CD4-positive, alpha-beta T cell treated with Interleukin-15 for 4 hours (primary cell): ENCODE measurements around the gene PDIA3.
A peak's percentile ranks its signal among the peaks of the same experiment; 100 is the strongest.
"Not testable (repeated sequence)": the region's sequence is repeated elsewhere in the genome, so short reads cannot be mapped to it uniquely, and the experiment has no call there.

Experiments
- DNase-seq: peaks from one replicate; pipeline ENCODE4 v3.0.0-alpha.2; 2020; ENCODE audit warnings: low spot score

The PDIA3 gene

DNA sequence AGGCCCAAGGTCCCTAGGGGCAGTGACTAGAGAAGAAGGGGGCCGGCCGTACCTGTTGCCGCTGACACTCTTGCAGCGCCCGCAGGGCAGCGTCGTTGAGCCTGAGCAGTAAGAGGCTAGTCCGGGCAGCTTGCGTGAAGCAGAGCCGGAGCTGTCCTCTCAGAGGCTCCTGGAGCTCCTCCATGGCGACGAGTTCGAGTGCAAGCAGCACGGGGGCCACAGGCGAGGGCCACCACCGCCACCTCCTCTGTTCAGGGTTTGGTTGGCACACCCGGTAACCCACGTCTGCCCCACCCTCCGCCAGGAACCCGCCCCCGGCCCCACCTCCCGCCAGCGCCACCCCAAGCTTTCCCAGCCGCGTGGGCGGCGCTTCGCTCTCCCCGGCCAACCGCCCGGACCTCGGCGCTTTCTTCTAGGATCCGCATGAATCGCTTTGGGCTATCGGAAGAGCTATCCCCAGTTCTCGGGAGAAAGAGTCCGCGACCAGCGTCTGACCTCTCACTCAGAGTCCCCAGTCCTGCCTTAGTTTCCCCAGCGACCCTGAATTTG lies 30.6 kb downstream of the PDIA3 start, which contains the start of gene ELL3:
ELL3 (minus strand) TSS at position 249 of the 549 bp plus-strand sequence; CDS start at position 184, 65 bp downstream.
- DNase-seq, result peak; percentile 68

DNA sequence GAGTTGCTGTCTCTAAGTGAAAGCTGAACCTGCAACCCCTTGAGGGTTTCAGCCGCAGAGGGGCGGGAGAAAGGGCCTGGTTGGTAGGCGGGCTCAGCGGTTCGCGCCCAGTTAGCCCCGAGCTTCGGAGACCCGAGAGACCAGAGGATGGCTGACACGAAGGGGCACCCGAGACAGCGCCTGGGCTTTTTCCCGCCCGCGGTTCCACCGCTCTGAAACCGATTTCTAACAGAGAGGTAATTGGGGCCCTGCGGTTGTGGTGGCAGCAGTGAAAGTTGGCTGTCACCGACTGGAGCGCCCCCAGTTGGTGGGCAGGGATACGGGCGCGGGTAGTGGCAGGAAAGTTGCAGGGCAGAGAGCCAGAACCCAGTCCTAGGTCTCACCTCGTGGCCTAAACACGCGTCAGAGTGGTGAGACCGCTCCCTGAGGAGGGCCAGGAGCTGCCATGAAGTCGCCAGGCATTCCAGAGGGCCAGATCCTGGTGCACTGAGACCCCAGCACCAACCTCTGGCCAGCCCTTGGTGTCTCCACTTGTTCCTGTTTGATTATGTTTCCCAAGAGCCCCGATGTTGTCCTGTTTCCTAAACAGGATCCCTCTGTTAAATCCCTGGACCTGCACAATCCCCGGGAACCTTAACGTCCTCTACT lies 31.2 kb downstream of the PDIA3 start:
- peak; percentile 80 for DNase-seq

DNA sequence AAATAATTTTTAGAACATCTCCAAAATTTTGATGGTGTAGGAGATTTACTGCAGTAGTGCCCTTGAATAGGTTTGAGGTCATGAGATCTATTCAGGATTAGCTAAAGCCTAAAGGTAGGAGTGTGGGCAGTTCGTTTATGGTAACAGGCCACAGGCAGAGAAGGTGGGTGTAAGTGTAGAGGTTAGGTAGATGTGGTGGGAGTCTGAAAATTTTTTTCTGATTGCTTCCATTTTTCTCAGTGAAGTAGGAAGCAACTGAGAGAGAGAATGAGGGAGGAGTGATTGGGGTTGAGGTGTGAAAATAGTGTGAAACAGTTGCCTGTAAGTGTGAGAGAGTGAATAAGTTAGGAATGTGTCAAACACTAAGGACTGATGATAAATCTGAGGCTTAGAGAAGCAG lies 32.8 kb downstream of the PDIA3 start:
- DNase-seq, result no peak

DNA sequence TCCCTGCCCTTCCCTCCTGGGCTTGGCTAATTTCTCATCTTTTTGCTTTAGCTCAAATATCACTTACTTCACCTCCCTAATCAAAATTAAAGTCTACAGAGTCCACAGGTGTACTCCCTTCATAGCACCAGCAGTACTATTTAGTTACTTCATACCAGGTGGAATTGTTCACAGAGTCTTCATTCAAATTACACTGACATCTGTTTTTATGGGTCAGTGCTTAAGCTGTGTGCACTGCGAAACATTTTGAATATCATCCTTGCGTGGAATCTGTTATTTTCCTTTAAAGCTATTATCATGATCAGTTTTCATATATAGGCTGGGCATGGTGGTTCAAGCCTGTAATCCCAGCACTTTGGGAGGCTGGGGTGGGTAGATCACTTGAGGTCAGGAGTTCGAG lies 43.2 kb downstream of the PDIA3 start:
- no peak for DNase-seq

DNA sequence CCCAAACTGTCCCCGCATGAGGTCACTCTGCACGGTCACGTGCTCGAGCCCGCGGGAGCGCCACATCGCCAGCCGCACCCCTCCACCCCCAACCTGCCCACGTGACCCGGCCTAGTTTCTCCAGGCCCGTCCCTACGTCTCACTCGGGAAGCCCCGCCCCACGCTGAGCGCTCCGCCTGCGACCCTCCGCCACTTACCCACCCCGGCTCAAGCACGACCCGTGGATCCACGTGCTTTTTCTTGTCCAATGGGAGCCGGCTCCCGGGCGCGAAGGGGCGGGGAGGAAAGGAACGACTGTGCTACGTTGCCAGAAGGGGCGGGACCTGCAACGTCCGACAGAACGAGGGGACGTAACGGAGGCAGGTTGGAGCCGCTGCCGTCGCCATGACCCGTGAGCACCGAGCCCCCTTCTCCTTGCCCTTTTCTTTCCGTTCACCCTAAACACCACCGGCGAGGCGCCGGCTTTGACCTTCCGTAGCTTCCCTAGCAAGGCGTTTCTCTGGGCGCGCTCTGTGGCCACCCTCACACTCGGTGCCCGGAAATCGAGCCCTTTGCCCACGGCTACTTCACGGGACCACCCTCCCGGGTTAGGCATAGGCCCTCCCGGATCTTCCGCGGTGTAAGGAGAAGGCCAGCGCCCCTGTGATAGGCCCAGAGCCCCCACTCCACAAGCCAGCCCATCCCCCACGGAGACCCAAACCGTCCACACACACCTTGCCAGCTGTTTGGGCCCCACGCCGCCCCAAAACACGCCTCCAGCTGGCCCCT lies 45.9 kb downstream of the PDIA3 start, which contains the start of gene SERF2:
SERF2 (plus strand) TSS at position 328 of the 768 bp plus-strand sequence; CDS start at position 385, 57 bp downstream.
- DNase-seq, result peak; percentile 100

DNA sequence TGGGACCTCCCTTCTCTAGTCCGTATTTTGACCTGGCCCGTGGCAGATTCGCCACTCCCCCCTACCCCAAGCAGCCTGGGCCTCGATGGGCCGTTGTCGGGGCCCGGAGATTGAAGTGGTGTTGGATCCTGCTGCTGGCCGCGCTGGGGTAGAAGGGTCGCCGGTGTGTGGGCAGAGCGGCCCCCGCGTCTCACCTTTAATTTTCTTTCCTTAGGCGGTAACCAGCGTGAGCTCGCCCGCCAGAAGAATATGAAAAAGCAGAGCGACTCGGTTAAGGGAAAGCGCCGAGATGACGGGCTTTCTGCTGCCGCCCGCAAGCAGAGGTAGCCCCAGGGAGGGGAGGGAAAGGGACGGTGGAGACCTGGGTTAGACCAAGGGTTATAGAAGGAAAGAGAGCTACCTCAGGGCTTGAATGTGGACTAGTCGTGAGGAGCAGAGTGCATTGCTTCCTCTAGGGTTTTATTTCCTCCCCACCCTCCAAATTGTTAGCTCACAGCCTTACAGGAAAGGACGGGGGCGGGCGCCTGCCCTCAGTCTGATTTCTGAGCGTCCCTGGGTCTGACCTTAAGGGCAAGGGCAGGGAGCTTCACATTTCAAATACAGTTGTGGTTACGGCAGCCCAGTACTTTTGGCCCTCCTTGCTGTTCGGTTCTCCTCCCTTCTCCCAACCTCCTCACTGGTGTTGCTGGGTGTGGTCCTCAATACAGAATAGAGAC lies 46.7 kb downstream of the PDIA3 start:
- DNase-seq, result peak; percentile 32

DNA sequence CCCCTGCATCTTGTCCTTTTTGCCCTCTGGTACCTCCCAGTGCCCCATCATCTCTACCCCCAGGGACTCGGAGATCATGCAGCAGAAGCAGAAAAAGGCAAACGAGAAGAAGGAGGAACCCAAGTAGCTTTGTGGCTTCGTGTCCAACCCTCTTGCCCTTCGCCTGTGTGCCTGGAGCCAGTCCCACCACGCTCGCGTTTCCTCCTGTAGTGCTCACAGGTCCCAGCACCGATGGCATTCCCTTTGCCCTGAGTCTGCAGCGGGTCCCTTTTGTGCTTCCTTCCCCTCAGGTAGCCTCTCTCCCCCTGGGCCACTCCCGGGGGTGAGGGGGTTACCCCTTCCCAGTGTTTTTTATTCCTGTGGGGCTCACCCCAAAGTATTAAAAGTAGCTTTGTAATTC lies 47.4 kb downstream of the PDIA3 start:
- no peak for DNase-seq

DNA sequence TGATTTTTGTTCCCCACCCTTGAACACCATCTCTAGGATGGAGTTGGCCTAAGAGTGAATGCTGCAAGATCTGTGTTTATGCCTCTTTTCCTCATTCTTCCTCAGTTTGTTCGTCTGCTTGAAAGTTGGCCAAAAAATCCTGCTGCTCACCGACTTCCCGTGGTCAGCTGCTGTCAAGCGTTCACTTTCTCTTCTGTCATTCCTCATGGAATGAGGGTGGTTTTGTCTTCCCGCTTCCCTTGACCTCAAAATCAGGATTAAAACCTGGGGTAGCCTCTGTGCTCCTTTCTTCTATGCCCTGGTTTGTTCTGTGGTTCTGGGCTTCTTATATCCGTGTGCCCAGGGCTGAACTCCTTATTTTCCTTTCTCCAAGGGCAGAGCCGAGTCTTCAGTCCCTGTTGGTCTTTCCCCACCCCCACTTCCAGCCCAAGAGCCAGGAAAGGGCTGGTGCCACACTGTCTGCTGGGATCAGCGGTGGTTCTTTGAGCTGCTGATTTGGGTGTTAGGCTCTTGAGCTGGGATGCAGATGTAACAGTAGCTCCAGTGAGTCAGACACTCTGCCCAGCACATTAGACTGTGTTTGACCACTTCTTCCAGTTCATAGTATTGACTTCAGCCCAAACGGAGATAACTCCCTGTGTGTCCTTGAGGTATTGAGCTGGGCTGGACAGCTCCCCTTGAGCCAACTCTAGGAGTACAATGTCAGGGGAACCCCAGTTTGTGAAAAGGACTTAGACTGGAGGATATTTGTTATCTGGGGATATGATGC lies 48.2 kb downstream of the PDIA3 start:
- DNase-seq, result no peak

DNA sequence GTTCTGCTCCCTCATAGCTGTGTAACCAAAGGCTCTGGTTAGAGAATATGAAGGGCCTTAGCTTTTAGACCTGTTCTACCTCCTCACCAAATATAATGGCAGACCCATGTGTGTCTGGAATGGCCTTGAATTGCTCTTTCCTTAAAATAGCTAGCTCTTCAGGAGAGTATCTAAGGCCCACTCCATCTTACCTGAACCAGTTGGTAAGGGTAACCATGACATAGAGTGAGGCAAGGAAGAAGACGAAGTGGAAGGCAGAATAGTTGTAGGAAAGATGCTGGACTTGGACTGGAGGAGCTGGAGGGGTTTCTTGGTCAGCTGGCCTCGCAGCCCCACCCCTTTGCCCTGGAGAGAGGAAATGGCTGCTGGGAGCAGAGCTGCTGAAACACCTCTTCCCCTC lies 49.0 kb downstream of the PDIA3 start:
- no peak for DNase-seq

DNA sequence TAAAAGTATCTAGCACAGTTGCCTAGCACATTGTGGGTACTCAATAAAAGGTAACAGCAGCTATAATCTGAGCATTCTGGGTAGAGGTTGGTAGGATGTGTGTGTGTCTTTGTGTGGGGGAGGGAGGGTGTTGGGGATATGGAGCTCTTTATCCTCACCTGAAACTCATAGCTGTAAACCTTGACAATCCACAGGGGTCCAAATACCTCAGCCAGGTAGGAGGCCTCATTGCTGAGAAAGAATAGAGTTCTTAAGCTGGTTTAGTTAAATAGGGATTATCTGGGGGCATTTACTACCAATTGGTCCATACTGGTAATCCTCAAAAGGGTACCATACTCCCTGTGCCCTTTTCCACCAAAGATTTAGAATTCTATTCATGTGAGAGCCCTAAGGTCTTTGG lies 49.8 kb downstream of the PDIA3 start:
- no peak for DNase-seq

DNA sequence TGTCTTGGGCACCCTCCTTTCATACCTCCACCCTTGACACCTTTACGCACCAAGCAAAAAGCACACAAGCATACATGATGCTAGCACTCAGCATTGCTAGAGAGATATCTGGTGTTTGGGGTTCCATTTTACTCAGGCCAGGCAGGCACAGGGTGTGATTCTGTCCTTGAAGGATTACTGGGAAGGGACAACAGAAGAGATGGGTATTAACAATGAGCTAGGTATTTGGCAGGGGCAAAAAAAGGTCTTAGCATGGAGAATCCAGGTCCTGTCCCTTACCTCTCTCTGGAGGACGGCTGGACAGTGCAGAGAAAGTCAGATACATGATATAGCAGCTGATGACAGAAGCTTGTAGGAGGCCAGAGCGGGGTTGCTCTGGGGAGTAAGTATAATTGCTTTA lies 50.3 kb downstream of the PDIA3 start:
- no peak for DNase-seq

DNA sequence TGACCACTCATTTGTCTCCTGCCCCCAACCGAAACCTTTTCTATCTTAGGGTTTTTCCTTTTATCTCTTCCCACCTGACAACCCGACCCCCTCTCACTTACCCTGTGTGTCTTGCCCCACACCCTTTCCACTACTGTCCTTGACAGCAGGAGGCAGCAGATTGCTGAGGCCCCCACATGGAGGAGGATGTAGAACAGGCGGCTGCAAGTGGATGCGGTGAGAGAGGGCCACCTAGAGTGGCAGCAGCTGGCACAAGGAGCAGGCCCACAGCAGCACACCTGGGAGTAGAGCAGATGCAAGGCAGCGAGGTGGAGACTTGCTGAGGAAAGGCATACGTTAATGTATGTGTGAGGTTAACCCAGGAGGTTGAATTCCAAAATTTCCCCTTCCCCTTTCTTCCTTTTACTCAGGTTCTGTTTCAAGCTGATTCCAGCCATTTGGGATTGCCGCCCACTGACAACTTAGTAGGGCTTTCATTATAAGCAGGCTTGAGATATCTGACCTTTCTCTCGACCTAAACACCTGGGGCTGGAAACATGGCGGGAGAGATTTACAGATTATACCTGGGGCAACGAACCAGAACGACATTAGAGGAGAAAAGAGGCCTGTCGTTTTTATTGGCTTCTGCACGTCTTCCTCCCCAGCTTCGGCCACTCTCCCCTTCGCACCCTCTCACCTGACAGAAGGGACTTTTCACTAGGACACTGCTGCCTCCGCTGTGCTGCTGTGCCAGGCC lies 53.1 kb downstream of the PDIA3 start:
- no peak for DNase-seq

DNA sequence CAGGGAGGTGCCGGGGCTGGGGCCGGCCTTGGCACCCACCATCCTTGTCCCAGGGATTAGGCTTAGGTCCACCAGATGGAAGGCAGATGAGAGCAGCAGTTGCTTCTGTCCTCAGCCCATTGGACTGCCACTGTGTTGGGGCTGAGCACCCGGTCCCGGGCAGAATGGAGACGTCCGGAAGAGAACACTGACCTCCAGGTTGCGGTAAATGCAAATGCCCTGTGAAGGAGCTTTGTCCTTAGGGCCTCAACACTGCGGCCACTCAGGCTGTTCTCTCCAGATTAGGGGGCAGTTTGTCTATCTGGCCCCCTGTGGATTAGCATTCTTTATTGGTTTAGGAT lies 53.7 kb downstream of the PDIA3 start, which contains the start of gene SERINC4:
SERINC4 (minus strand) TSS at position 276 of the 341 bp plus-strand sequence; CDS start at position 42, 234 bp downstream.
- DNase-seq, result no peak

DNA sequence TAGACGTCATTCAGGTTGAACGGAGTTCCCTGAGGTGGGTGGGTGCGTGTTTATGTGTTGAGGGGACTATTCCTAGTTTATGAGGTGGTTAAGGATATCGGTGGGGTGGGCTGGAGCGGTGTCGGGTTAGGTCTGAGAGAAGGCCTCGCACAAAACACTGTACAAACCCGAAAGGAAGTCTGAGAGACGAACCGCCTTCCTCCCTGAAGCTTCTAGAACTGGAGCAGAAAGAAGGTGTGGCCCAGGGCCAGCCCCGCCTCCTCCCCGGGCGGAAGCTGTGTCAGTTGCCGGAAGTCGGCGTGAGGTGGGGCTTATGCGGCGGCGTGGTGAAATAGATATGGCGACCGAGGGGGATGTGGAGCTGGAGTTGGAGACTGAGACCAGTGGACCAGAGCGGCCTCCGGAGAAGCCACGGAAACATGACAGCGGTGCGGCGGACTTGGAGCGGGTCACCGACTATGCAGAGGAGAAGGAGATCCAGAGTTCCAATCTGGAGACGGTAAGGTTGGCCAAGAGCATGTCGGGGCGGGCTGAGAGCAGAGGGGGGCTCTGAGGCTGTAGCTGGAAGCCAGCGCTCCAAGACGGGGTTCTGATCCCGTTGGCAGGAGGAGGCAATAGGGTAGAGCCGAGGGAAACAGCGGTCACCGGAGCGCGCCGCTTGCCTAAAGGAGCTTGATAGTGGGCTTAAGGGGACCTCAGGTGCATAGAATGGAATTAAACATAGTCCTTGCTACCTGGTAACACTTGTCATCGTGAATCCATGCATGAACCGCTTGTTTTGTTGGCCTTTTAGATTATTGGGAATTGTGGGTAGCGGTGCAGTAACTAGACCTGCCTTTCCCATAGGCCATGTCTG lies 54.3 kb downstream of the PDIA3 start, which contains the start of gene HYPK:
HYPK (plus strand) TSS at position 314 of the 856 bp plus-strand sequence; CDS start at position 338, 24 bp downstream.
- peak; percentile 90 for DNase-seq

DNA sequence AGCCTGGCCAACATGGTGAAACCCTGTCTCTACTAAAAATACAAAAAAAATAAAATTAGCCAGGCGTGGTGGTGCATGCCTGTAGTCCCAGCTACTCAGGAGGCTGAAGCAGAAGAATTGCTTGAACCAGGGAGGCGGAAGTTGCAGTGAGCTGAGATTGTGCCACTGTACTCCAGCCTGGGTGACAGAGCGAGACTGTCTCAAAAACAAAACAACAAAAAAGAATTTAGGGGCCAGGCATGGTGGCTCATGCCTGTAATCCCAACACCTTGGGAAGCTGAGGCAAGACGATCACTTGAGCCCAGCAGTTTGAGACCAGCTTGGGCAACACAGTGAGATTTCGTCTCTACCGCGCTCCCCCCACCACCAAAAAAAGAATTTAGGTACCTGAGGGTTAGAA lies 56.4 kb downstream of the PDIA3 start:
- not testable (repeated sequence) for DNase-seq

DNA sequence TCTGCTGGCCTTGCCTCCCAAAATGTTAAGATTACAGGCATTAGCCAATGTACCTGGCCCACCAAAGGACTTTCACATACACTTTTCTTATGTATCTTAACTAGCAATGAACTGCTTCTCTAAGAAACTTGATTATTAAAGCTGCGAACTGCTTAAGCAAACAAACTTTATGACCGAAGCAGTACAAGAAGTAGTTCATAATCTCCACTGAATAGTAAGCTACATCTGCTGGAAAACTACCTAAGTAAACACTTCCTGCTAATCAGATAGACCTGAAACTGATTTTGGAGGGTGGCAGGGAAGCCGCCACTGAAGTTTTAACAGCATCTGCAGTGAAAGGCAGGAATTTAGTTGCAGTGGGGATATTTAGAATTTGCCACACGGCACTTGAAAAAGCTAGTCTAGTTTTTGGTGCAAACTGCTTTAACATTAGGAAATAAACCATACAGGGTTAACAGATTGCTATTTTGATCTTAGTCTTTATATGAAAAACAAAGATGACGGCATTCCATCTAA lies 62.3 kb downstream of the PDIA3 start:
- DNase-seq, result no peak

DNA sequence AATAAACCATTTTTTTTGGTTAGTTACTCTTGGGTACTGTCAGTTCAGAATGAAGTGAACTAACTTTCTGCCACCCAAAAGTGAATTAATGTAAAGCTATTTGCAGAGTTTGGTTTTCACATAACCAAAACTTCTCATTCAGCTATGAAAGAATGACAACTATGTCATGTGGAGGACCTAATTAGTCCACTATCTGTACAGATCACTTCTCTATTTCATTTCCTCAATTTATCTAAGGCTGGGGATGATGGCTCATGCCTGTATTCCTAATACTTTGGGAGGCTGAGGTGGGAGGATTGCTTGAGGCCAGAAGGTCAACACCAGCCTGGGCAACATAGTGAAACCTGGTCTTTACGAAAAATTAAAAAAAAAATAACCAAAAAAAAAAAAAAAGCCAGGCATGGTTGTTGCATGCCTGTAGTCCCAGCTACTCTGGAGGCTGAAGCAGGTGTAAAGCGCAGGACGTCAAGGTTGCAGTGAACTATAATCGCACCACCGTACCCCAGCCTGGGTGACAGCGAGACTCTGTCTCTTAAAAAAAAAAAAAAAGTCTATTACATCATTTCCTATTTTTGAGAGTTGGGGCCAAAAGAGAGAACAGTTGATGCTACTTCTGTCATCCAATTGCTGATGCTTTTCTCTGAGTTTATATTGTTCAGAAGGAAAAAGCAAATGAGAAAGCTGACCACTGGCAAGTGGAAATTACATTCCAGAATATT lies 62.9 kb downstream of the PDIA3 start:
- no peak for DNase-seq

DNA sequence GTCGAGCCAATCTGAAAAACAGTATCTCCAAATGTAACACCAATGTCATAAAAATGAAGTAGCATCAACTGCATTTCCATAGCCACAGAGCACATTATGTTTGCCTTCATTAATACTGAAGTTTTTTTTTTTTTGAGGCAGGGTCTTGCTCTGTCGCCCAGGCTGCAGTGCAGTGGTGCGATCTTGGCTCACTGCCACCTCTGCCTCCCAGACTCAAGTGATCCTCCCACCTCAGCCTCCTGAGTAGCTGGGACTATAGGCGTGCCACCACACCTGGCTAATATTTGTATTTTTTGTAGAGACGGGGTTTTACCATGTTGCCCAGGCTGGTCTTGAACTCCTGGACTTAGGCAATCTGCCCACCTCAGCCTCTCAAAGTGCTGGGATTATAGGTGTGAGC lies 68.8 kb downstream of the PDIA3 start:
- not testable (repeated sequence) for DNase-seq

DNA sequence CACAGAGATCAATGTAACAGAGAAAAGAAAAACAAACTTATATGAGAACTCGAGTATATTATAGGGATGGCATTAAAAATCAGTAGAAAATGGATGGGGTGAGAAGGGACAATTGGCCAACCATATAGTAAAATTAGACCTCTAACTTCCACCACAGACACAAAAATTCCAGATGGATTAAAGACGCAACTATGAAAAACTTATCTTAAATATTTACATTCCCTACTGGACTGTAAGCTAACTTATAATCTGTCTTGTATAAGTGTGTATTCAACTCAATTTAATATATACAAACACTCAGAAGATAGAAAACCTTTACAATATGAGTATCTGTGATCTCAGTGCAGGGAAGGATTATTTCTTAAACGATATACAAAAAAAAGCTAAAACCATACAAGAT lies 75.3 kb downstream of the PDIA3 start:
- DNase-seq, result no peak
